Measurements from ENCODE around the gene SVIL.
"Not testable (repeated sequence)": the region's sequence is repeated elsewhere in the genome, so short reads cannot be mapped to it uniquely, and the experiment has no call there.

SVIL gene

DNA sequence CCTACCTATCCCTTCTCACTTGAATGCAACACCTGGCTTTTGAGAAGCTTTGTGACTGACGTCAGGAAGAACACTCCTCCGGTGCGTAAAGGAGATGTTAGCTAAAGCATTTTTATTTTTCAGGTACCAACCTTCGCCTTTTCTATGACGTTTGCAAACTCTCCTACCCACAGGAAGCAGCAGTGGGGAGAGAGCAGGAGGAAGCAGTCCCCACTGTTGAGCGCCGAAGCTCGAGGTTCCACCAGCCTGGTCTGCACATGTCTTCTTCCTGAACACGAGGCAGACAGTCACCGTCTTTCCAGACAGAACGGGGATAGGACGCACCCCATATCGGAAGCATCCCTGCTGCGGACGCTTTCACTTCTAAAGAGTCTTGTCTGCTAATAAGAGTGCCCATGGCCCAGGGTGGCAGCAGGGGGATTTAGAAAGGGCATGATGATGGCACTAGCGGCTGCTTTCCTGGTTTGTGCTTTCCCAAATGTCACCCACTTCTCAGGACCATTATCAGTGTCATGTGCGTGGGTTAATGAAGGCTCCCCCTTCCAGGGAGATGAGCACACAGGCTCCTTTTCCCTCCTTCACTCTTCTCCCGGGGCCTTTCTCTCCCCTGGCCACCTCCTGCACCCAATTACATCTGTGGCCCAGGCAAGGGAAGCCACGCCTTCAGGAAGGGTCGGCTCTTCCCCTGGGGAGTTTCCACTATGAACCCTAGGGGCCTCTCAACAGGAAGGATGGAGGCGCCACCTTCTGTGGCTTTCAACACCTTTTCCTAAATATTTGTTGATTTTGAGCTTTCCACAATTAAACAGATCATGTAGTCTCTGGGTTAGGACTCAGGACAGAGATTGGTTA lies 147.5 kb downstream of the SVIL start:
- DNase-seq (ENCODE audit: low read depth in 2 of 2), result not testable (repeated sequence)

DNA sequence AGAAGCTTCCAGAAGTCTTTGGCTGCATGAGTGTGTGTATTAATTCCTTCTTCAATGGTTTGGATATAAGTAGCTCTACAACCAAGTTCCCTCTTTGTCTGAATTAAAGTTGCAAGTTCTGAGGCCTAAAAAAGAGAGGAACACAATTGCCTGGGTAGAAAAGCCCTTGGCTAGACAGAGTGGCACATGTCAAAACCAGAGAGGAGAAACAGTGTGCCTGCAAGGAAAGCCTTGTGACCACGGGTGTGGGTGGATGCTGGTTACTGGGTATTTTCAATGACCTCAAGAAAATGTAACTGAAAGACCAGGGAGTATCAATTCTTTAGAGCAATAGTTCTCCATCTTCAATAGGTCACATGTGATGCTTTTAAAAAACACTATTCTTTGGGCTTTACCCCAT lies 148.3 kb downstream of the SVIL start:
- peak; percentile 26 to 36 for DNase-seq (ENCODE audit: low read depth in 2 of 2)

DNA sequence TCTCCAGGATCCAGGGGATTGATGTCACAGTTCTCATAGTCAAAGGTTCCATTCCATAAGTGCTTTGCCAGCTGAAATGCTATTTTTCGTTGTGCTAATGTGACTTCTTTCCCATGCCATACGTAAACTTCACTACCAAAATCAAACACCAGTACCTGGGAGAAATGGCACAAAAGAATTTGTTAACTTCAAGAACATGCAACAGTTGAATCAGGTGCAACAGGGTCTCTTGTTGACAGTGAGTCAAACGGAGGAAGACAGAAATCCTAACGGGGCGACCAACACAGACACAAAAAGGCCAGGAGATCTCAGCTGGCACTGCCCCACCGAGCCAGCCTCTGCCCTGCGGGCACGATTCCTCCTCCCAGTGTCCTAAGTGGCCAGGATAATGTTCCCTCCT lies 150.1 kb downstream of the SVIL start:
- DNase-seq (ENCODE audit: low read depth in 2 of 2), result not testable (repeated sequence)

DNA sequence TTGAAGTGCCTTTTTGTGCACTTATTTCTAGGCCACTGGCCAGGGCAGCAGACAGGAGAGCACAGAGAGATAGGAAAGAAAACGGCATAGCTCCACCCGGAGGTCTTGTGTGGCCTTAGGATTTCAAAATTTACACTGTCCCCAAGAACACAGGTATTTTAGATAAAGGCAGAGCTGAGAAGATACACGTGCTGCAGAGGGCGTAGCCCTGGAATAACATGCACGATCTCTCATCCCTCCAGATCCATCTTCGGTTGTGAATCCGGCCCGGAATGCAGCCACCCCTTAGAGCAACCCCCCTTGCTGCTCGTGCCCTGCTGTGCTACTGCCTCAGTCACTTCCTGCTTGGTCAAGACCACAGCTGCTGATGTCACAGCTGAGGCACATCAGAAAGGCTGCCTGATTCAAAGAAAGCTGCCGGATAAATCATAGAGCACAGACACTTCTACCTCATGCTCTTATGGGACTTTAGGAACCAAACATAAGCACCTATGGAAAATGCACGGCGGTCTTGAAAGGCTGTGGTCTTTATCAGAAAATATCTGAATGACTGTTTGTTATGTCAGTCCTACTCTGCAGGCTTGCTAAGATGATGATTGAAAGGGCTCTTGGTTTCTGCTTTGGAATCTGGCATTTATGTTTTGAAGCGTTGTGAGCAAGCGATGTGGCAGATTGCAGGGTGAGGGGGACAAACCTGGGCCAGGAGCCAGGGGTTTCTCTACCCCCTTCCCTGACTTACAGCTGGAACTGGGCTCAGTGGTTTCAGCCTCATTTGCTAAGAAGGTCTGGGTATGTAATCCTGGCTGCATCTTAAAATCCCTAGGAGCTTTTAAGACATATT lies 152.0 kb downstream of the SVIL start:
- DNase-seq (ENCODE audit: low read depth in 2 of 2), result peak in 1 of 2 donors; percentile 8

- no peak for DNase-seq (ENCODE audit: low read depth in 2 of 2)
Observed at GRCh38 chr10:29481906-29482440, 152.8 kb downstream of the SVIL start.

- DNase-seq (ENCODE audit: low read depth in 2 of 2), result no peak
Observed at GRCh38 chr10:29479981-29480954, 154.5 kb downstream of the SVIL start.

DNA sequence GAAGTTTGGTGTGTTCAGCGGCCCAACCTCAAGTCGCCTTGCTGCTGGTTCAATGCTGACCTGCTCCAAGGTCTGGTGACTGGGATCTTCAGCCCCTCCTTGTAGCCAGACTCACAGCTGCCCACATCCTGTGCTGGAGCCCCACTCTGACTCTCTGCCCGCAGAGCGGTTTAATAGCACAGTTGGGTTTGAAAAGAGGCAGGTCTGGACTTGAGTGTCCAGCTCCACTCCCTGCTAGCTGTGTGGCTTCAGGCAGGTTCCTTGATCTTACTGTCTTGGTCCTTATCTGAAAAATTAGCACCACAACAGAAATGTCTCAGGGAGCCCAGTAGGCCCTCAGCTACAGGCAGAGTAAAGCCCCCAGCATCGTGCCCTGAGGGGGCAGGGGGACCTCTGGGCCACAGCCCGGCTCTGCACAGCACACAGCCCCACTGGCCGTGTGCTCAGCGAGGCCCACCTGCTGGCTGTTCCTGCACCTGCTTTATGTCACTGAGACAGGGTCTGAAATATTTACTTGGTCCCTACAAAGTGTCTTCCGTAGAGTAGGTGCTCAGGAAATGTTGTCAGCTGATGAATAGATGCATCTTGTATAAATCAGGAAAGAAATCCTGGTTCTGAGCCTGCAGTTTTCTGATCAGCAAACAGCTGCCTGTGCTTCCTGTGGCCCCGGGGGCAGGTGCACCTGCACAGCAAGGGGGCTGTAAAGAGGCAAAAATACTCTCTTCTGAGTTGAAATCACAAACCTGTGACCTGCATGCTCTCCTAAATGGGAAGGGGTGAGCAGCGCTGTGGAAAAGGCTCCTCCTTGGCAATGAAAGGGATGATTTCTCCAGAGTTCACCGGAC lies 155.5 kb downstream of the SVIL start:
- no peak for DNase-seq (ENCODE audit: low read depth in 2 of 2)

GRCh38 chr10:29473406-29474100 lies 161.2 kb downstream of the SVIL start:
- no peak for DNase-seq (ENCODE audit: low read depth in 2 of 2)

DNA sequence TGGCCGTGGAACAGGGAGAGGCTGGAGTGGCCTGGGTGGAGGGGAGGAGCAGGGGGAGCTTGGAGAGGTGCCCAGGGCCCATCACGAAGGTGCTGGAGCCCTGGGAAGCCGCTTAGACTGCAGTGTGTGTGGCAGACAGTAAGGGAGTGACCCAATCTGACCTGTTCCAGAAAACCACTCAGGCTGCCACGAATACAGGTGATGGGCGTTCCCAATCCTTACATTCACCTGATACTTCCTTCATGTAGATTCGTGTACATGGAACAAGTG lies 161.7 kb downstream of the SVIL start:
- DNase-seq (ENCODE audit: low read depth in 2 of 2), result no peak

- DNase-seq (ENCODE audit: low read depth in 2 of 2), result no peak
Observed at GRCh38 chr10:29472301-29473086, 162.3 kb downstream of the SVIL start.

DNA sequence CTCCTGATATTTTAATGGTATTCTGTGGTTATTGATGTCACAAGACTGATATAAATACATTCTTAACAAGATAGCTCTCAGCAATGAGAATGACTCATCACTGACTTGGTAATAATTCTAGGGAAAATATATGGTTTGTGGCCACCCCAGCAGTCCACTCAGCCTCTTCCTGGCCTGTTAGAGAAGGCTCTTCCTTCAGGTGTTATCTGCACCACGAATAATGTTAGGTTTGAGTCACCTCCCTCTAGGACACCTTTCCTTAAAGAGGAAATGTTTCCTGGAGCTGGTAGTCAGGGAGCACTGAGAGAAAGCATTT lies 163.3 kb downstream of the SVIL start:
- no peak for DNase-seq (ENCODE audit: low read depth in 2 of 2)

GRCh38 chr10:29470843-29471543 lies 163.8 kb downstream of the SVIL start:
- DNase-seq (ENCODE audit: low read depth in 2 of 2), result no peak

- peak in 1 of 2 donors; percentile 13 for DNase-seq (ENCODE audit: low read depth in 2 of 2)
Observed at GRCh38 chr10:29470355-29470705, 164.4 kb downstream of the SVIL start.

DNA sequence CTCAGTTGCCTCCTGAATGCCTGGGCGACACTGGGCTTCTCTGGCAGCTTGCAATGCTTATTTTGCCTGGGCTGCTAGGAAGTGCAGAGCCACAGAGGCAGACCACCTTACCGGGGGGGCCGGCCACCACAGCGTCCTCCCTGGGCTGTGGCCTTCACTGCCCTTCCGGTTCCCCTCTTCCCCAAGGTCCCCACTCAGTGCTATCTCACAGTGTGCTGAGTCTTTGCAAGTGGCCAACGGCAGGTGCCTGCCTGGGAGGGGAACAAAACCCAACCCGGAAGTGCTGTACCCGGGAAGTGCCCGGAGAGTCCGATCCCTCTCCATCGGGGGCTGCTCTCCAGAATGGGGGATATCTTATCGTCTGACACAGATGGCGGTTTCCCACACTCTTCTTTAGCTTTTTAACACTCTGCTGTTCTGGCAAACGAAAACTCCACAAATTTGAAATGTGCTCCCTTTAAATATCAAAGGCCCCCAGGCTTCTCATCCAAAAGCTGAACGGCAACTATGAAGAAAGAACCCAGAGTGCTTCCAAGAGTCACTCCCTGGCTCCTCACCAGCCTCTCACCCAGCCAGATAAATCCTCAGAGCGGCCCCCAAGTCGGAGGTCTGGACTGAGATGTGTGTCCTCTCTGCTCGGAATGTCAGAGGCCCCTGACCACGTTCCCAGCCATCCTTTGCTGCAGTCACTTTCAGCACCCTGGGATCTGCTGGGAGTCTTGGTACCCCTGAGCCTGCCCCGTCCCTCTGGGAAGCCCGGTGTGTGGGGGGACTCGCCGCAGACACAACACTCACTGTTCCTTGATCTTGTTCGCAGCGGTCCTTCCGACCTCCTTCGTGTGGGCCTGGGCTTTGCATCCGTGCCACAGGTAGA lies 165.1 kb downstream of the SVIL start:
- no peak for DNase-seq (ENCODE audit: low read depth in 2 of 2)

- DNase-seq (ENCODE audit: low read depth in 2 of 2), result no peak
Observed at GRCh38 chr10:29465384-29465783, 169.4 kb downstream of the SVIL start.

GRCh38 chr10:29464671-29465171 lies 170.1 kb downstream of the SVIL start:
- not testable (repeated sequence) for DNase-seq (ENCODE audit: low read depth in 2 of 2)

DNA sequence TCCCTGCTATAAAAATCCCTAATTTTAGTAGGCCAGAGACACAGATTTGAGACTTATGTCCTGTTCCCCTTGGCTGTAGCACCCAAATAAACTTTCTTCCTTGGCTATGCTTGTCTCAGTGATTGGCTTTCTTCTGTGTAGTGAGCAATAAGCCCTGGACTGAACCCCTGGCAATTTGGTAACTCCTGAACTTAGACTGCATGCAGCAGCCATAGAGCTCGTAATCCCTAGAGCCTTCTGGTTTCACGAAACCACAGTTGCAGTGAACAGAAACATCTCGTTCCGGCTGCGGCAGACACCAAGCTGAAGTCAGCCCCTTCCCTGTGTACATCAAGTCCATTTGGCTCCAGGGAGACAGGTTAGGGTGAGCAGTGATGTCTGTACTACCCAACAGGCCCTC lies 173.7 kb downstream of the SVIL start:
- DNase-seq (ENCODE audit: low read depth in 2 of 2), result no peak

- not testable (repeated sequence) for DNase-seq (ENCODE audit: low read depth in 2 of 2)
Observed at GRCh38 chr10:29458190-29458589, 176.6 kb downstream of the SVIL start.

All from stimulated activated CD4-positive, alpha-beta T cell treated with anti-CD3 and anti-CD28 coated beads, Interleukin-4, amount 100 ng/mL, for 48 hours (primary cell).